ENCODE results near the gene CLDN1.

The CLDN1 gene

DNA sequence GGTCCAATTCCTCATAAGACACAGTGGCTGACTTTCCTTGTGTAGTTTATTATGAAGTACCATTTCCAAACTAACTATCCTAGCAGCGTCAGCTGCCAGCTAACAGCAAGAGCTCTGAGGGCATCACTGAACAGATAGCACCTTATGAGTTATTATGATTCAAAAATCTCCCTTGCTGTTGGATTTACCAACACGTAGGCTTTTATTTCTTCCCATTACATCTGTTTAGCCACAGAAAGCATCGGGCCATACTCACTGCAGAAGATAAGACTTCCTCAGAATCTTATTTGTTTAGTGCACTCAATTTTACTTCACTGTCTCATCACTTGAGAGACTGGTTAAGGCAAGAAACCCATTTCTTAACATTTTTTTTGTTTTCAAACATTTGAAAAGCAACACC lies 16.2 kb downstream of the CLDN1 start:
- no peak overlapping the region for H3K27ac ChIP-seq
- ChIA-PET POLR2A (ENCODE audit: low non-redundant PET) (no interaction called here), CTCF (interaction anchor here (0.6 kb wide), 1 partner anchor 66 kb away, joined by 4 read pairs; no protein-coding TSS in a partner anchor)
- TF ChIP-seq, protein P1, sequence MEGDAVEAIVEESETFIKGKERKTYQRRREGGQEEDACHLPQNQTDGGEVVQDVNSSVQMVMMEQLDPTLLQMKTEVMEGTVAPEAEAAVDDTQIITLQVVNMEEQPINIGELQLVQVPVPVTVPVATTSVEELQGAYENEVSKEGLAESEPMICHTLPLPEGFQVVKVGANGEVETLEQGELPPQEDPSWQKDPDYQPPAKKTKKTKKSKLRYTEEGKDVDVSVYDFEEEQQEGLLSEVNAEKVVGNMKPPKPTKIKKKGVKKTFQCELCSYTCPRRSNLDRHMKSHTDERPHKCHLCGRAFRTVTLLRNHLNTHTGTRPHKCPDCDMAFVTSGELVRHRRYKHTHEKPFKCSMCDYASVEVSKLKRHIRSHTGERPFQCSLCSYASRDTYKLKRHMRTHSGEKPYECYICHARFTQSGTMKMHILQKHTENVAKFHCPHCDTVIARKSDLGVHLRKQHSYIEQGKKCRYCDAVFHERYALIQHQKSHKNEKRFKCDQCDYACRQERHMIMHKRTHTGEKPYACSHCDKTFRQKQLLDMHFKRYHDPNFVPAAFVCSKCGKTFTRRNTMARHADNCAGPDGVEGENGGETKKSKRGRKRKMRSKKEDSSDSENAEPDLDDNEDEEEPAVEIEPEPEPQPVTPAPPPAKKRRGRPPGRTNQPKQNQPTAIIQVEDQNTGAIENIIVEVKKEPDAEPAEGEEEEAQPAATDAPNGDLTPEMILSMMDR (conservative IDR thresholded peaks at IDR 0.05; ENCODE audit: low read depth), result no peak
- DNase-seq (ENCODE audit: low spot score), result no peak

DNA sequence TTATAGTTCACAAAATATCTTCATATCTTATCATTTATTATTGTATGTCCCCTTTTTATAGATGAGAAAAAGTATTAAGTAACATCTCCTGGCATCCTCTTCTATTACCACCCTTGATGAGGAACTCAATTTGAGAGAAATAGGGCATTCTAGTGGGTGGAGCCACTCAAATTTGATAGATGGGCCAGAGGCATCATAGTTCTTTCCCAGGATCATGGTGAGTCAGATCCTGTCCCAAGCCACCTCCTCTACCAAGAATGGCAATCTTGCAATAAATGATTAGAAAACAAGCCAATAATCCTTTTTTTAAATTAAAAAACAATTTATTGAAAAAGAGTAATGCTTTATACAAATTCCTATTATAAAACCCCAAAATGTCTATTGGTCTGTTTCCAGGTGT lies 16.8 kb downstream of the CLDN1 start:
- POLR2A ChIA-PET (ENCODE audit: low non-redundant PET), result no interaction called here
- TF ChIP-seq, protein P1 (conservative IDR thresholded peaks at IDR 0.05; ENCODE audit: low read depth), result no peak
- CTCF ChIA-PET, result interaction anchor here (0.6 kb wide), 3 partner anchors 17 to 67 kb away, joined by 3 to 5 read pairs (median 4); partner anchors contain the start of gene CLDN1
- DNase-seq (ENCODE audit: low spot score), result peak; percentile 67
- no peak overlapping the region for H3K27ac ChIP-seq

DNA sequence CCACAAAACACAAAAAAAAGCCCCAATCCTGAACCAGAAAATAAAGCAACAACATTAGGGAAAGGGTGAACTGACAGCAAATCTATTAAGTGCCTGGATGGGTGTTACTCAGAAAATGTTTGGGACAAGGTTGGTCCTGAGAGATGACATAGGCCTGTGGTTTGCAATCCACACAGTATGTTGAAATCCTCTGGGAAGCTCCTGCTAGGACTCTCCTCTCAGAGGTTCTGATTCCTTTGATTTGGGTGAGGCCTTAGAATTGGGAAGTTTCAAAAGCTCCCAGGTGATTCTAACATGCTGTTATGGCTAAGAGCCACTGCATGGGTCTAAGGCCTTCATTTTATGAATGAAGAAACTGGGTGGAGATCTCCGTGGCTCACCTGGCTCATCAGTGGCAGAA lies 18.4 kb downstream of the CLDN1 start:
- ChIA-PET POLR2A (ENCODE audit: low non-redundant PET) (no interaction called here), CTCF (interaction anchor here (0.8 to 1.1 kb wide), 2 partner anchors 19 to 79 kb away, joined by 4 to 7 read pairs; partner anchors contain the start of gene CLDN1)
- TF ChIP-seq, protein P1 (conservative IDR thresholded peaks at IDR 0.05; ENCODE audit: low read depth), result no peak
- DNase-seq (ENCODE audit: low spot score), result peak; percentile 39
- H3K27ac ChIP-seq, result no peak overlapping the region

DNA sequence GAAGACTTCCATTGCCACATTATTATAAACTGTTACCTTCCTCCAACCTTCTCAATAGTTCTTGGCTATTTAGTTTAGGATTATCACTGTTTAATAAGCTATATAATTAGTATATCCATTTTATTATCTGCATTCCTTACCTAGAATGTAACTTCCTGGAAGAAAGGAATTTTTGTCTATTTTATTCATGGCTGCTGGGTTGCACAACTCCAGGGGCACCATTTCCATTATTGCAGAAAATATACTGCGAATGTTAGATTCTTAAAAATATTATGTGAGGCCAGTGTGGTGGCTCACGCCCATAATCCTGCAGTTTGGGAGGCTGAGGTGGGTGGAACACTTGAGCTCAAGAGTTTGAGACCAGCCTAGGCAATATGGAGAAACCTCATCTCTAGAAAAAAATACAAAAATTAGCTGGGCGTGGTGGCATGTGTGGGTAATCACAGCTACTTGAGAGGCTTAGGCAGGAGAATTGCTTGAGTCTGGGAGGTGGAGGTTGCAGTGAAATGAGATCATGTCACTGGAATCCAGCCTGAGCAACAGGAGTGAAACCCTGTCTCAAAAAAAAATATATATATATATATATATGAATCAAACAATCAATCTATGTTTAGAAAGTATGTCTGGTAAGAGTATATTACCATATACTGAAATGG lies 19.9 kb downstream of the CLDN1 start:
- CTCF ChIA-PET, result interaction anchor here (0.9 kb wide), 1 partner anchor 82 kb away, joined by 3 read pairs; no protein-coding TSS in a partner anchor
- H3K27ac ChIP-seq, result peak overlapping the region; percentile 40; the same call in 1 of the 2 replicates
- TF ChIP-seq, protein P1 (conservative IDR thresholded peaks at IDR 0.05; ENCODE audit: low read depth), result no peak
- no peak for DNase-seq (ENCODE audit: low spot score)
- POLR2A ChIA-PET (ENCODE audit: low non-redundant PET), result no interaction called here

DNA sequence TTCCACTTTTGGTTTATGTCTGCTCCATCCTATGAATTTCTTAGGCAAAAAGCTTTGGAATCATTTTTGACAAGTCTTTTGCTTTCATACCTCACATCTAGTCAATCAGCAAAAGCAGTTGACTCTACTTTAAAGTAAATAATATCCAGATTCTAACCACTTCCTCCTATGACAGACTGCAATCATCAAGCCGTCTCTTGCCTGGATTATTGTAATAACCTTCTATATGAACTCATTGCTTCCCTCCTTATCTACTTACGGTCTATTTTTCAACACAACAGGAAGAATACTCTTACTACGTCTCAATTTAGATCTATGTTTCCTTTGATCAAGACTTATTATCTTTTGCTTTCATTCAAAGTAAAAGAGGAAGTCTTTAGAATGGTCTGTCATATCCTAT lies 20.7 kb downstream of the CLDN1 start:
- POLR2A ChIA-PET (ENCODE audit: low non-redundant PET), result no interaction called here
- CTCF ChIA-PET, result no interaction called here
- DNase-seq (ENCODE audit: low spot score), result no peak
- H3K27ac ChIP-seq, result no peak overlapping the region
- TF ChIP-seq, protein P1 (conservative IDR thresholded peaks at IDR 0.05; ENCODE audit: low read depth), result no peak

DNA sequence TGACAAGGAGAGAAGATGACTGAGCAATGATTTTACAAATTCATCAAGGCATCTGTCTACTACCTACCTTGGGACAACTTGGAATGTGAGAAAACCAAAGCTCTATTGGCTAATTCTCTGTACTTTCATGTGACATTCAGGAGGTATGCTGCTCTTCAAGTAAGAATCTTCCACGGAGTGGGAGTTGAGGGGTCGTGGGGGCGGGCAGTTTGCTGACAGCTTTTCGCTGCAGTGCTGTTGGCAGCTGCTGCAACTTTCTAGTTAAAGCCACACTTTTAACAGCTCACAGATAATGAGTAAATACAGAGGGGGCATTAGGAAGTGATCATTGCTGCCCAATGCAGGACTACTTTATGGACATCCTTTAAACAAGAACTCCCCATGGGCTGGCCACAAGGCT lies 22.3 kb downstream of the CLDN1 start:
- TF ChIP-seq, protein P1 (conservative IDR thresholded peaks at IDR 0.05; ENCODE audit: low read depth), result no peak
- no peak overlapping the region for H3K27ac ChIP-seq
- CTCF ChIA-PET, result interaction anchor here (0.5 kb wide), 1 partner anchor 127 kb away, joined by 8 read pairs; no protein-coding TSS in a partner anchor
- POLR2A ChIA-PET (ENCODE audit: low non-redundant PET), result no interaction called here
- DNase-seq (ENCODE audit: low spot score), result no peak
